ENCODE results near the gene METTL25.

Gene METTL25

DNA sequence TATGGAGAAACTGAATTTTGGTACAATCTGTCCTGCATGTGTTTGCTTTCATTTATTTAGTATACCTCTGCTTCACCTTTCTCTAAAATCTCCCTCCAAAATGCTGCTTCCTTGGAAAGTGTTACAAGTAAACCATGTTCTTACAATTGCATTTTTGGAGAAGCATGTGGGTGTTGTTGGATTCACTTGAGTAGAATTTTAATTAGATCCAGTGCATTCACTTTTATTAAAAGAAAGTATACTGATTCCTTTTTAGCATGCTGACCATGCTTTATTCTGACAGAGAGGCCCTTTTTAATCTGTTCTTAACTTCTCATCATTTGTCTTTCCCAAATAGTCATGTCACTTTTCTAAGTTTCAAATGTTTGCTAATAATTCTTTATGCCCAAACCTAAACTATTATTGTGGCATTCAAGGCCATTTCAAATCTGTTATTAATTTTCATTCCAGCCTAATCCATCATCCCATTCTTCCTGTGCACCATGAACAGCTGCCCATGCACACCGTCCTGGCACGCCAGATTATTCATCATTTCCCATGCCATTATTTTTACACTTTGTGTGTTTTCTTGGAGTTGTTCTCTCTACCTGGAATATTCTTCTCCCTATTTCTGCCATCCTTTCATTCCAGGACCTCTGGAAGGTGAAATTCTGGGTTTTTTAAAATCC lies 90.7 kb downstream of the METTL25 start:
- TF ChIP-seq, protein P1, sequence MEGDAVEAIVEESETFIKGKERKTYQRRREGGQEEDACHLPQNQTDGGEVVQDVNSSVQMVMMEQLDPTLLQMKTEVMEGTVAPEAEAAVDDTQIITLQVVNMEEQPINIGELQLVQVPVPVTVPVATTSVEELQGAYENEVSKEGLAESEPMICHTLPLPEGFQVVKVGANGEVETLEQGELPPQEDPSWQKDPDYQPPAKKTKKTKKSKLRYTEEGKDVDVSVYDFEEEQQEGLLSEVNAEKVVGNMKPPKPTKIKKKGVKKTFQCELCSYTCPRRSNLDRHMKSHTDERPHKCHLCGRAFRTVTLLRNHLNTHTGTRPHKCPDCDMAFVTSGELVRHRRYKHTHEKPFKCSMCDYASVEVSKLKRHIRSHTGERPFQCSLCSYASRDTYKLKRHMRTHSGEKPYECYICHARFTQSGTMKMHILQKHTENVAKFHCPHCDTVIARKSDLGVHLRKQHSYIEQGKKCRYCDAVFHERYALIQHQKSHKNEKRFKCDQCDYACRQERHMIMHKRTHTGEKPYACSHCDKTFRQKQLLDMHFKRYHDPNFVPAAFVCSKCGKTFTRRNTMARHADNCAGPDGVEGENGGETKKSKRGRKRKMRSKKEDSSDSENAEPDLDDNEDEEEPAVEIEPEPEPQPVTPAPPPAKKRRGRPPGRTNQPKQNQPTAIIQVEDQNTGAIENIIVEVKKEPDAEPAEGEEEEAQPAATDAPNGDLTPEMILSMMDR (IDR thresholded peaks at IDR 0.05; ENCODE audit: extremely low read depth, insufficient read depth, missing control alignments) = no peak
- no peak for DNase-seq (ENCODE audit: low spot score)
- in situ Hi-C loops (cut with MboI; ENCODE audit: low pct_unique_long_range_greater_than_20kb, low sequenced_read_pairs, unreplicated experiment) = no loop called here

DNA sequence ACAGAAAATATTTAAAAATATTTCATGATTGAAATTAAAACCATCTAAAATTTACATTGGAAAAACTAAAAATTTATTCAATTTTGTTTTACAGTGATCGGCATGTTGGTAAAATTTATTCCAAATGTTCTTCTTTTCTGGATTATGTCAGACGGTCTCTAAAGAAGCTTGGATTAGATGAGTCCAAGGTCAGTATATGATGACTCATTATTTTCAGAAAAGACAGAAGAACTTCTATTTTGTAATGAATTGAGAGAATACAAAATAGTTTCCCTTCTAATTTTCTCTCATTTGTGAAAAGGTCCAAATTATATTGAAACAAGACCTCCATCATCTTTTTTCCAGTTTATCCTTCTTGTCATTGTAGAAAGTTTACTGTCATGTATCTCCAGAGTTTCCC lies 98.3 kb downstream of the METTL25 start:
- TF ChIP-seq, protein P1 (IDR thresholded peaks at IDR 0.05; ENCODE audit: extremely low read depth, insufficient read depth, missing control alignments) = no peak
- in situ Hi-C loops (cut with MboI; ENCODE audit: low pct_unique_long_range_greater_than_20kb, low sequenced_read_pairs, unreplicated experiment) = no loop called here
- no peak for DNase-seq (ENCODE audit: low spot score)

DNA sequence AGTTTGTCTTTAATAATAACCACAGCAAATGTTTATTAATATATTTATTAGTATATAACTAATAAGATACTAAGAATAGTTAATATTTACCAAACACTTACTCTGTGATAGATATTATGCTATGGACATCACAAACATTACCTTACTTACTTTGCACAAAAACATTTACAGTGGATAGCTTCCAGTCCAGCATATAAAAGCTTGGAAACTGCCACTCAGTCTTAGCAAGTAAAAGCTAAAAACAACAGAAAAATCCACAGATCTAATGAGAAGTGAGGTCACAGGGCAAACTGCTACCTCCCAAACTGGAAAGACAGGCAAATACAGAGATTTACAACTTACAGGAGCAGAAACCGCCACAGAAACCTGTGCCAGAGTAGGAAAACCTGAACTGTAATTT lies 99.8 kb downstream of the METTL25 start:
- DNase-seq (ENCODE audit: low spot score) = no peak
- in situ Hi-C loops (cut with MboI; ENCODE audit: low pct_unique_long_range_greater_than_20kb, low sequenced_read_pairs, unreplicated experiment) = no loop called here
- TF ChIP-seq, protein P1 (IDR thresholded peaks at IDR 0.05; ENCODE audit: extremely low read depth, insufficient read depth, missing control alignments) = no peak

DNA sequence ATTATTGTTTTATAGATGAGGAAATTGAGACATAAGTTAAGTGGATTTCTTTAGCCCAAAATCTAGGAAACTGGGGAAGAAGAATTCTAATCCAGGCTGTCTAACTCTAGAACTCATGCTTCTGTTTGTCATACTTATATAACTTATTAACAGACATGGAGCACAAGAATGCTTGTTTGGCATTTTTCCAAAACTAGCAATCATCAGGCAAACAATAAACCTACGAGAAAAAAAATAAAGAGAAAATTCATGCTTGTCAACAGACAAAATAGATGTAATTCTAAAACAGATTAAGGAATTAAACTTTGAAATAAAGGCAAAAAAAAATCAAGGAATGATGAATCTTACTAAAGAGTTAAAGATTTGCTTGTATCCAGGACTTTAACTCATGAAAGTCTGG lies 103.1 kb downstream of the METTL25 start:
- no peak for DNase-seq (ENCODE audit: low spot score)
- TF ChIP-seq, protein P1 (IDR thresholded peaks at IDR 0.05; ENCODE audit: extremely low read depth, insufficient read depth, missing control alignments) = no peak

DNA sequence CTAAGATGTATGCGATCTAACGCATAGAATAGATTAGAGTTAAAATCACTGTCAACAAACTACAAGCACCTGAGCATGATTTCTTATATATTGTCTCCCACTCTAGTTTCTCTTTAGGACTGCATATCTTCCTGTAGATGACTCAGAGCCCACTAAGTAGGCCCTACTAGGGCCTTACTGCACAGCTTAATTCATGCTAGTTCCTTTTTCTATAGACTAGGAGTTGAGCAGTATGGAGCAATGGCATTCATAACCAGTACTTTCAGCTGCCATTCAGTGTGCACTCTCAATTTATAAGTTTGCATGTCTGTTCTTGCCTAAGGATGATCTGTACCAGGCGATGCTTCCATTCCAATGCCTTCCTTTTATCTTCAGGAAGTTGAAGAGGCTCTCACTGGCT lies 103.5 kb downstream of the METTL25 start:
- in situ Hi-C loops (cut with MboI; ENCODE audit: low pct_unique_long_range_greater_than_20kb, low sequenced_read_pairs, unreplicated experiment) = no loop called here
- DNase-seq (ENCODE audit: low spot score) = no peak
- TF ChIP-seq, protein P1 (IDR thresholded peaks at IDR 0.05; ENCODE audit: extremely low read depth, insufficient read depth, missing control alignments) = no peak

More for the DNA sequence above, 103.1 kb downstream of the METTL25 start:
- in situ Hi-C loops (cut with MboI; ENCODE audit: low pct_unique_long_range_greater_than_20kb, low sequenced_read_pairs, unreplicated experiment) = no loop called here

DNA sequence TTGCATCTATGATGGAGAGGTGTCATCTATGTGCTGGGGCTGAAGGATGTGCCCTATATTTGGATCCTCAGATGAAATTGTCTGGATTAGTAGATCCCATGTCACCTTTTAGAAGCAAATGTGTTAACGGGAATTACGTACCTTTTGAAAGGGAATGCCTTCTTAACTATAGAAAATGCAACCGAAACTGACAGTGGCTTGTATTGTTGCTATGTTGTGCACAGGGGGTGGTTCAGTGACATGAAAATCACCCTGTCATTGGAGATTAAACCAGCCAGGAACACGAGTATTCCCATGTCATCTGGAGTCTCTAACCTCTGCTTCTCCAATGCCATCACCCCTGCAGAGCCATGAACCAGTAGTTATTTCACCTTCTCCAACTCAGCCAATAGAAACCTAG lies 110.2 kb downstream of the METTL25 start:
- TF ChIP-seq, protein P1 (IDR thresholded peaks at IDR 0.05; ENCODE audit: extremely low read depth, insufficient read depth, missing control alignments) = no peak
- DNase-seq (ENCODE audit: low spot score) = no peak
- in situ Hi-C loops (cut with MboI; ENCODE audit: low pct_unique_long_range_greater_than_20kb, low sequenced_read_pairs, unreplicated experiment) = no loop called here

All from GM13977 (cell line).